Ovary (tissue), 9 donors: ENCODE results near the gene DNER. TPM values are rescaled to one million over a fixed set of nuclear protein-coding genes. Genes with fewer than 3 reads are reported as not detected.

Source experiments
- DNase-seq, 5 donors: peaks; one replicate each; pipeline ENCODE4 v3.0.0-alpha.2; 2019 to 2020
- H3K27ac ChIP-seq, 2 donors: fragments of 200-600 bp; one replicate each; pipeline versions ENCODE4 v1.5.1 to v1.8.0; 2019 to 2022
- H3K27me3 ChIP-seq: fragments of 200-600 bp; one replicate; pipeline ENCODE4 v1.8.0; 2022
- H3K36me3 ChIP-seq: fragments of 200-600 bp; sonication (generic); one replicate; pipeline ENCODE4 v1.5.1; 2019
- H3K4me1 ChIP-seq: one replicate; pipeline ENCODE4 v1.8.1; 2013; ENCODE audit warnings: mild to moderate bottlenecking, moderate library complexity; ENCODE audit not compliant: insufficient read depth
- H3K4me3 ChIP-seq: fragments of 200-600 bp; sonication (generic); one replicate; pipeline ENCODE4 v1.5.1; 2017
- H3K9me3 ChIP-seq, 2 donors: fragments of 200-600 bp in 1 of 2; sonication (generic) in 1 of 2; one replicate each; pipeline versions ENCODE4 v1.5.1 to v1.8.1; 2013 to 2019; ENCODE audit warnings: mild to moderate bottlenecking in 1 of 2, moderate library complexity in 1 of 2
- EP300 ChIP-seq: sonication (generic); formaldehyde crosslinking; IDR thresholded peaks from one replicate; pipeline ENCODE4 v1.6.1; 2017; ENCODE audit warnings: antibody characterized with exemption
- POLR2A ChIP-seq: fragments of 450-650 bp; IDR thresholded peaks from one replicate; pipeline ENCODE4 v1.6.1; 2017; ENCODE audit warnings: antibody characterized with exemption, mild to moderate bottlenecking, moderate library complexity
- WGBS, 3 donors: extraction: QIAGEN DNeasy Blood & Tissue Kit in 1 of 3; methylation state at CpG; one replicate each; pipeline versions ENCODE4 v1.1.5 to v1.1.7; 2013 to 2017; 5-methylcytosine and 5-hydroxymethylcytosine counted together
- intact Hi-C, 4 donors: fragments of 100-400 bp; cut with DNase I; formaldehyde crosslinking; loops; one replicate each; pipeline versions ENCODE4 v1.11.0 to v1.15.1; 2022 to 2023
- polyA plus RNA-seq, 2 donors: library from polyadenylated mRNA; stranded (reverse); fragments of 200-250 nt in 1 of 2; fragments of 350-450 nt in 1 of 2; fragmentation: Illumina TruSeq in 1 of 2; extraction: RNeasy Lipid Tissue Mini Kit (QIAGEN cat#74804) in 1 of 2; gene quantifications; one replicate each; pipeline ENCODE4 v1.2.3, GENCODE V29; 2013 to 2014
- total RNA-seq, 7 donors: library from RNA; depleted of rRNA in 2 of 7; stranded (reverse); fragments of >200 nt in 2 of 7; fragmentation: NEBNext Ultra II Directional in 3 of 7; extraction: Animal tissue kit (Norgen Biotek cat#: 25700) in 3 of 7; gene quantifications; one replicate each; pipeline versions ENCODE4 v1.1.0 to v1.2.4, GENCODE V29; 2016 to 2023
- TF ChIP-seq, protein P1 (sequence below), 3 donors: fragments of 450-650 bp in 2 of 3; fragments of 200-600 bp in 1 of 3; IDR thresholded peaks; one replicate each; pipeline versions ENCODE4 v1.5.1 to v1.8.0; 2016 to 2022; ENCODE audit warnings: antibody characterized with exemption in 3 of 3, mild to moderate bottlenecking in 1 of 3
- donor health status: DM: no; HTN: no; CAD: no; lungs with moderate emphysema.
- donor health status: DM: no; HTN: no; CAD: no.
- donor health status: Bipolar disorder and iron deficiency.
- donor health status: DM: yes; HTN: yes; CAD: no.
- donor health status: DM: no; HTN: no; CAD: no.
- donor health status: DM: yes; HTN: yes; CAD: no.

The DNER gene
- total and polyA plus RNA-seq, 9 donors, result 0.17 to 2.7 (median 1.2) TPM; not detected in 1

GRCh38 chr2:229672021-229672420 lies 42.3 kb downstream of the DNER start:
- no peak for DNase-seq
- no peaks in the 10 kb centered on the region for H3K36me3 ChIP-seq
- H3K4me1 ChIP-seq, result no peaks in the 10 kb centered on the region
- no peaks in the 10 kb centered on the region for H3K27me3 ChIP-seq
- no peaks in the 10 kb centered on the region for H3K9me3 ChIP-seq
- no peak overlapping the region for H3K4me3 ChIP-seq
- intact Hi-C loops, result no loop called here
- 49 to 69% (median 57%) methylated on average over 8 of the region's 8 CpGs for WGBS, 3 donors
- TF ChIP-seq EP300, result no peak
- no peak for TF ChIP-seq POLR2A
- TF ChIP-seq, protein P1, sequence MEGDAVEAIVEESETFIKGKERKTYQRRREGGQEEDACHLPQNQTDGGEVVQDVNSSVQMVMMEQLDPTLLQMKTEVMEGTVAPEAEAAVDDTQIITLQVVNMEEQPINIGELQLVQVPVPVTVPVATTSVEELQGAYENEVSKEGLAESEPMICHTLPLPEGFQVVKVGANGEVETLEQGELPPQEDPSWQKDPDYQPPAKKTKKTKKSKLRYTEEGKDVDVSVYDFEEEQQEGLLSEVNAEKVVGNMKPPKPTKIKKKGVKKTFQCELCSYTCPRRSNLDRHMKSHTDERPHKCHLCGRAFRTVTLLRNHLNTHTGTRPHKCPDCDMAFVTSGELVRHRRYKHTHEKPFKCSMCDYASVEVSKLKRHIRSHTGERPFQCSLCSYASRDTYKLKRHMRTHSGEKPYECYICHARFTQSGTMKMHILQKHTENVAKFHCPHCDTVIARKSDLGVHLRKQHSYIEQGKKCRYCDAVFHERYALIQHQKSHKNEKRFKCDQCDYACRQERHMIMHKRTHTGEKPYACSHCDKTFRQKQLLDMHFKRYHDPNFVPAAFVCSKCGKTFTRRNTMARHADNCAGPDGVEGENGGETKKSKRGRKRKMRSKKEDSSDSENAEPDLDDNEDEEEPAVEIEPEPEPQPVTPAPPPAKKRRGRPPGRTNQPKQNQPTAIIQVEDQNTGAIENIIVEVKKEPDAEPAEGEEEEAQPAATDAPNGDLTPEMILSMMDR (IDR thresholded peaks at IDR 0.05), result no peak
- H3K27ac ChIP-seq, result no peak overlapping the region

GRCh38 chr2:229669841-229670240 lies 44.5 kb downstream of the DNER start:
- DNase-seq, result no peak
- Histone ChIP-seq H3K36me3 (no peaks in the 10 kb centered on the region), H3K27ac (no peak overlapping the region), H3K4me1 (no peaks in the 10 kb centered on the region), H3K9me3 (no peaks in the 10 kb centered on the region), H3K4me3 (no peak overlapping the region), H3K27me3 (no peaks in the 10 kb centered on the region)
- TF ChIP-seq, protein P1 (IDR thresholded peaks at IDR 0.05), result no peak
- 69 to 77% (median 70%) methylated on average over 3 of the region's 3 CpGs for WGBS, 3 donors
- intact Hi-C loops, result no loop called here

- Histone ChIP-seq H3K27me3 (no peaks in the 10 kb centered on the region), H3K4me1 (no peaks in the 10 kb centered on the region), H3K4me3 (no peak overlapping the region), H3K27ac (no peak overlapping the region), H3K36me3 (no peaks in the 10 kb centered on the region), H3K9me3 (no peaks in the 10 kb centered on the region)
- intact Hi-C loops, result no loop called here
- DNase-seq, result no peak
- TF ChIP-seq POLR2A (no peak), EP300 (no peak)
- TF ChIP-seq, protein P1 (IDR thresholded peaks at IDR 0.05), result no peak
- 76 to 93% (median 87%) methylated on average over 3 of the region's 3 CpGs for WGBS, 3 donors
Measured at GRCh38 chr2:229666811-229667210, 47.5 kb downstream of the DNER start.

- WGBS, 3 donors, result 48 to 65% (median 53%) methylated on average over 1 of the region's 1 CpG
- Histone ChIP-seq H3K27ac (no peak overlapping the region), H3K27me3 (no peaks in the 10 kb centered on the region), H3K4me1 (no peaks in the 10 kb centered on the region), H3K36me3 (no peaks in the 10 kb centered on the region), H3K4me3 (no peak overlapping the region), H3K9me3 (no peaks in the 10 kb centered on the region)
- DNase-seq, result no peak
- intact Hi-C loops, result no loop called here
- TF ChIP-seq, protein P1 (IDR thresholded peaks at IDR 0.05), result no peak
- no peak for TF ChIP-seq POLR2A
- TF ChIP-seq EP300, result no peak
Measured at GRCh38 chr2:229665158-229665557, 49.2 kb downstream of the DNER start.

DNA sequence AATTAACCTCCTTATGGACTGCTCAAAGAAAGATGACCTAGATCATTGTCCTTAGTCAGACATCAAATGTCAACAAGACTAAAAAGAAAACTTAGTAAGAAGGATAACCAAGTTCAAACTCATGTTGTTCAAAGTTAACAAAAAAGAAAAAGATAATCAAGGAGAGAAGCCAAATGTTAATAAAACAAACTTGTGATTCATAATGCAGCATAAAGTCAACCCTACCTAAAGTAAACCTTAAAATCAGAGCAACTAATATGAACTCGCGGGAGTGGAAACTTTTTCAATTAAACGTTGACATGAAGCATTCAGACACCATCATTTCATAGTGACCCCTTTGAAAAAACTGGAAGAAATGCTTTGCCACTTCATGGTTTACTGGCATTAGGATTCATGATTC lies 52.9 kb downstream of the DNER start:
- Histone ChIP-seq H3K36me3 (no peaks in the 10 kb centered on the region), H3K4me1 (no peaks in the 10 kb centered on the region), H3K27ac (no peak overlapping the region), H3K9me3 (no peaks in the 10 kb centered on the region), H3K4me3 (no peak overlapping the region), H3K27me3 (no peaks in the 10 kb centered on the region)
- TF ChIP-seq, protein P1 (IDR thresholded peaks at IDR 0.05), result no peak
- TF ChIP-seq POLR2A, result no peak
- WGBS, 3 donors, result 90 to 94% (median 91%) methylated on average over 3 of the region's 3 CpGs
- DNase-seq, result no peak
- intact Hi-C loops, result no loop called here
